IMR-90 (cell line): ENCODE results near the gene USO1.

Experiments used
- CHD1 ChIP-seq: IDR thresholded peaks from 2 replicates; pipeline ENCODE4 v1.6.1; 2012; ENCODE audit warnings: low read depth, low read length, improper control_type of control experiment
- ELK1 ChIP-seq: fragments of 150-350 bp; IDR thresholded peaks from 2 replicates; pipeline ENCODE4 v1.6.1; 2016; ENCODE audit warnings: low read depth, mild to moderate bottlenecking, low read length, moderate library complexity, borderline replicate concordance
- FOS ChIP-seq: fragments of 150-350 bp; IDR thresholded peaks from 2 replicates; pipeline ENCODE4 v1.6.1; 2016; ENCODE audit warnings: low read depth, low read length
- MAFK ChIP-seq: IDR thresholded peaks from 2 replicates; pipeline ENCODE4 v1.6.1; 2012; ENCODE audit warnings: low read depth, low read length, improper control_type of control experiment
- MAZ ChIP-seq: IDR thresholded peaks from 2 replicates; pipeline ENCODE4 v1.6.1; 2012; ENCODE audit warnings: low read depth, mild to moderate bottlenecking, low read length, improper control_type of control experiment, moderate library complexity, borderline replicate concordance
- MXI1 ChIP-seq: IDR thresholded peaks from 2 replicates; pipeline ENCODE4 v1.6.1; 2012; ENCODE audit warnings: low read depth, mild to moderate bottlenecking, low read length, moderate library complexity, borderline replicate concordance
- POLR2A ChIP-seq: IDR thresholded peaks from 2 replicates; pipeline ENCODE4 v1.6.1; 2012; ENCODE audit warnings: mild to moderate bottlenecking, low read depth, low read length
- RCOR1 ChIP-seq: IDR thresholded peaks from 2 replicates; pipeline ENCODE4 v1.6.1; 2012; ENCODE audit warnings: mild to moderate bottlenecking, low read length, improper control_type of control experiment; ENCODE audit not compliant: insufficient replicate concordance
- RFX5 ChIP-seq: IDR thresholded peaks from 2 replicates; pipeline ENCODE4 v1.8.0; 2012; ENCODE audit warnings: low read depth, mild to moderate bottlenecking, low read length, moderate library complexity
- SMC3 ChIP-seq: fragments of 150-350 bp; IDR thresholded peaks from 2 replicates; pipeline ENCODE4 v1.6.1; 2016; ENCODE audit warnings: low read depth, mild to moderate bottlenecking, antibody characterized with exemption, low read length, moderate library complexity
- TF ChIP-seq, protein P1 (sequence below): conservative IDR thresholded peaks from 2 replicates; pipeline ENCODE4 v1.5.1; 2012; ENCODE audit warnings: mild to moderate bottlenecking, low read depth, low read length, improper control_type of control experiment
- TF ChIP-seq, protein P2 (sequence below): fragments of 150-350 bp; IDR thresholded peaks from 2 replicates; pipeline ENCODE4 v1.6.1; 2017; ENCODE audit warnings: mild to moderate bottlenecking, antibody characterized with exemption, low read length, low read depth

DNA sequence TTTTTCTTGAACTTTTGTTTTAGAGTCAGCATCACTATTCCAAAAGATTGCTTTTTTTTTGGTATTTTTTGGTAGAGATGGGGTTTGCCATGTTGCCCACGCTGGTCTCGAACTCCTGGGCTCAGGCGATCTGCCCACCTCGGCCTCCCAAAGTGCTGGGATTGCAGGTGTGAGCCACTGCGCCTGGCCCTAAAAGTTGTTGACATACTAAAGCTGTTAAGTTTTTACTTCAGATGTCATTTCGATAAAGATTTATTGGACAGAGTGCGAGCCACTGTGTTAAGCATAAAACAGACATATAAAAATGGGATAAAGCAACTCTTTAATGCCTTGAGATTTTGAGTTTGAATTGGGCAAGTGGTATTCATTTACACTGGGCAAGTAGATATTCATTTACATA lies 28.3 kb downstream of the USO1 start:
- TF ChIP-seq, protein P1, sequence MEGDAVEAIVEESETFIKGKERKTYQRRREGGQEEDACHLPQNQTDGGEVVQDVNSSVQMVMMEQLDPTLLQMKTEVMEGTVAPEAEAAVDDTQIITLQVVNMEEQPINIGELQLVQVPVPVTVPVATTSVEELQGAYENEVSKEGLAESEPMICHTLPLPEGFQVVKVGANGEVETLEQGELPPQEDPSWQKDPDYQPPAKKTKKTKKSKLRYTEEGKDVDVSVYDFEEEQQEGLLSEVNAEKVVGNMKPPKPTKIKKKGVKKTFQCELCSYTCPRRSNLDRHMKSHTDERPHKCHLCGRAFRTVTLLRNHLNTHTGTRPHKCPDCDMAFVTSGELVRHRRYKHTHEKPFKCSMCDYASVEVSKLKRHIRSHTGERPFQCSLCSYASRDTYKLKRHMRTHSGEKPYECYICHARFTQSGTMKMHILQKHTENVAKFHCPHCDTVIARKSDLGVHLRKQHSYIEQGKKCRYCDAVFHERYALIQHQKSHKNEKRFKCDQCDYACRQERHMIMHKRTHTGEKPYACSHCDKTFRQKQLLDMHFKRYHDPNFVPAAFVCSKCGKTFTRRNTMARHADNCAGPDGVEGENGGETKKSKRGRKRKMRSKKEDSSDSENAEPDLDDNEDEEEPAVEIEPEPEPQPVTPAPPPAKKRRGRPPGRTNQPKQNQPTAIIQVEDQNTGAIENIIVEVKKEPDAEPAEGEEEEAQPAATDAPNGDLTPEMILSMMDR, result no peak
- TF ChIP-seq MAZ (no peak), RCOR1 (no peak), POLR2A (no peak), RFX5 (no peak), CHD1 (no peak), SMC3 (no peak), ELK1 (no peak), MAFK (no peak), FOS (no peak), MXI1 (no peak)
- TF ChIP-seq, protein P2, sequence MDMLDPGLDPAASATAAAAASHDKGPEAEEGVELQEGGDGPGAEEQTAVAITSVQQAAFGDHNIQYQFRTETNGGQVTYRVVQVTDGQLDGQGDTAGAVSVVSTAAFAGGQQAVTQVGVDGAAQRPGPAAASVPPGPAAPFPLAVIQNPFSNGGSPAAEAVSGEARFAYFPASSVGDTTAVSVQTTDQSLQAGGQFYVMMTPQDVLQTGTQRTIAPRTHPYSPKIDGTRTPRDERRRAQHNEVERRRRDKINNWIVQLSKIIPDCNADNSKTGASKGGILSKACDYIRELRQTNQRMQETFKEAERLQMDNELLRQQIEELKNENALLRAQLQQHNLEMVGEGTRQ, result no peak
